ENCODE results near the gene CEP41.

GRCh38 chr7:130383187-130383980 lies 57.4 kb downstream of the CEP41 start:
- TF ChIP-seq POLR2A (IDR thresholded peaks at IDR 0.05; ENCODE audit: low read depth, low read length): no peak
- TF ChIP-seq CTCF (IDR thresholded peaks at IDR 0.05; ENCODE audit: extremely low read depth in 1 of 2, insufficient read depth in 1 of 2, low read depth in 1 of 2, low read length in 2 of 2): no peak
- no peak for TF ChIP-seq POLR2AphosphoS5 (IDR thresholded peaks at IDR 0.05; ENCODE audit: insufficient read depth, low read depth, low read length)
- no peak for TF ChIP-seq MYC (IDR thresholded peaks at IDR 0.05; ENCODE audit: low read depth, low read length)
- TF ChIP-seq EZH2 (IDR thresholded peaks at IDR 0.05; ENCODE audit: borderline replicate concordance, low read depth, low read length, severe bottlenecking): no peak
- no peak for TF ChIP-seq MAX (IDR thresholded peaks at IDR 0.05; ENCODE audit: insufficient read depth, insufficient read length)
- no peak for TF ChIP-seq JUN (IDR thresholded peaks at IDR 0.05; ENCODE audit: borderline replicate concordance, insufficient read depth, insufficient read length, low read depth)
- no peak for TF ChIP-seq GATA2 (IDR thresholded peaks at IDR 0.05; ENCODE audit: insufficient read depth, insufficient read length, low read depth, low read length)
- no peak for TF ChIP-seq FOS (IDR thresholded peaks at IDR 0.05; ENCODE audit: borderline replicate concordance, insufficient read depth, low read length)

Data from endothelial cell of umbilical vein (primary cell).